ENCODE data around the gene ASB2. TPM values are rescaled to one million over a fixed set of nuclear protein-coding genes. Genes with fewer than 3 reads are reported as not detected.

The ASB2 gene
- total and polyA plus RNA-seq, 2 of the 8 experiments (the other 6 are each of a cell fraction or from before 2014, with no cell fraction given) = 1.0 to 2.1 TPM

GRCh38 chr14:93964281-93964680 lies 12.1 kb downstream of the ASB2 start (continued):
- TF ChIP-seq ASH2L (IDR thresholded peaks at IDR 0.05; ENCODE audit: low read length) = no peak
- TF ChIP-seq BCL11A (IDR thresholded peaks at IDR 0.05; ENCODE audit: low read depth in 2 of 2, low read length in 2 of 2) = no peak
- TF ChIP-seq RXRA (IDR thresholded peaks at IDR 0.05; ENCODE audit: insufficient read depth, low read depth, low read length) = no peak
- TF ChIP-seq HDAC2 (IDR thresholded peaks at IDR 0.05; ENCODE audit: borderline replicate concordance in 1 of 2, low read depth in 2 of 2, low read length in 2 of 2) = no peak
- TF ChIP-seq JUND (IDR thresholded peaks at IDR 0.05; ENCODE audit: low read length) = no peak
